Activated CD4-positive, alpha-beta memory T cell treated with anti-CD3 and anti-CD28 coated beads for 36 hours (primary cell): Measurements from ENCODE around the gene CACNA1B. TPM values are rescaled to one million over a fixed set of nuclear protein-coding genes. Genes with fewer than 3 reads are reported as not detected.

Experiments
- CTCF ChIA-PET: fragments of 350-600 bp; sonication (Branson Sonifier 250); formaldehyde crosslinking; loops from one replicate; lab custom pipeline; 2021; ENCODE audit warnings: antibody characterized with exemption, inconsistent platforms; lab: Charles Lee
- POLR2A ChIA-PET: fragments of 350-600 bp; sonication (Branson Sonifier 250); formaldehyde crosslinking; loops from one replicate; lab custom pipeline; 2021; ENCODE audit warnings: antibody characterized with exemption; lab: Charles Lee
- DNase-seq: peaks from one replicate; pipeline ENCODE4 v3.0.0-alpha.2; 2020
- H3K27ac Mint-ChIP-seq: one replicate; pipeline ENCODE4 v1.8.0; 2021; ENCODE audit warnings: mixed read lengths
- H3K27me3 Mint-ChIP-seq: one replicate; pipeline ENCODE4 v1.8.0; 2021; ENCODE audit warnings: mixed read lengths
- H3K36me3 Mint-ChIP-seq: one replicate; pipeline ENCODE4 v1.8.0; 2021; ENCODE audit warnings: mixed read lengths
- H3K4me1 Mint-ChIP-seq: one replicate; pipeline ENCODE4 v1.8.0; 2021; ENCODE audit warnings: low read depth, mixed read lengths
- H3K4me3 Mint-ChIP-seq: one replicate; pipeline ENCODE4 v1.8.0; 2021; ENCODE audit warnings: mild to moderate bottlenecking, mixed read lengths
- H3K9me3 Mint-ChIP-seq: one replicate; pipeline ENCODE4 v1.8.0; 2021; ENCODE audit warnings: mixed read lengths
- intact Hi-C: fragments of 100-400 bp; cut with micrococcal nuclease; formaldehyde crosslinking; loops from one replicate; pipeline ENCODE4 v1.15.1; 2023
- total RNA-seq, 2 experiments: library from RNA; stranded (reverse); gene quantifications; one replicate each; pipeline ENCODE4 v1.2.3, GENCODE V29; 2021

The CACNA1B gene
- total RNA-seq, 2 experiments from 2014 or later: 0.02 to 0.17 TPM

- no peaks in the 10 kb centered on the region for H3K9me3 Mint-ChIP-seq
- H3K36me3 Mint-ChIP-seq: no peaks in the 10 kb centered on the region
- H3K27ac Mint-ChIP-seq: no peak overlapping the region
- H3K4me3 Mint-ChIP-seq: no peak overlapping the region
- peak; percentile 5 for DNase-seq
- intact Hi-C loops: no loop called here
- peaks cover 10% of the 10 kb centered on the region for H3K27me3 Mint-ChIP-seq
- ChIA-PET CTCF (no interaction called here), POLR2A (no interaction called here)
- no peaks in the 10 kb centered on the region for H3K4me1 Mint-ChIP-seq
These were observed 174.2 kb downstream of the CACNA1B start for GRCh38 chr9:138051586-138052321.

- CTCF ChIA-PET: no interaction called here
- H3K9me3 Mint-ChIP-seq: no peaks in the 10 kb centered on the region
These were observed 174.7 kb downstream of the CACNA1B start for GRCh38 chr9:138052322-138052615.

GRCh38 chr9:138052635-138053320 is 175.2 kb downstream of the CACNA1B start:
- no peaks in the 10 kb centered on the region for H3K36me3 Mint-ChIP-seq
- DNase-seq: peak; percentile 3
- intact Hi-C loops: no loop called here

More at GRCh38 chr9:138052322-138052615, 174.7 kb downstream of the CACNA1B start:
- POLR2A ChIA-PET: no interaction called here
- Mint-ChIP-seq H3K36me3 (no peaks in the 10 kb centered on the region), H3K27ac (no peak overlapping the region), H3K4me3 (no peak overlapping the region), H3K4me1 (no peaks in the 10 kb centered on the region), H3K27me3 (peaks cover 10% of the 10 kb centered on the region)
- DNase-seq: no peak
- intact Hi-C loops: no loop called here

GRCh38 chr9:138053321-138053868 is 175.8 kb downstream of the CACNA1B start:
- peak; percentile 27 for DNase-seq
- intact Hi-C loops: no loop called here
- Mint-ChIP-seq H3K27ac (no peak overlapping the region), H3K4me3 (no peak overlapping the region), H3K36me3 (no peaks in the 10 kb centered on the region), H3K4me1 (no peaks in the 10 kb centered on the region), H3K27me3 (peaks cover 10% of the 10 kb centered on the region), H3K9me3 (no peaks in the 10 kb centered on the region)
- ChIA-PET POLR2A (no interaction called here), CTCF (no interaction called here)

More at GRCh38 chr9:138052635-138053320, 175.2 kb downstream of the CACNA1B start:
- Mint-ChIP-seq H3K27ac (no peak overlapping the region), H3K27me3 (peaks cover 10% of the 10 kb centered on the region), H3K4me3 (no peak overlapping the region), H3K4me1 (no peaks in the 10 kb centered on the region), H3K9me3 (no peaks in the 10 kb centered on the region)
- ChIA-PET CTCF (no interaction called here), POLR2A (no interaction called here)

- Mint-ChIP-seq H3K27ac (no peak overlapping the region), H3K27me3 (peaks cover 10% of the 10 kb centered on the region), H3K36me3 (no peaks in the 10 kb centered on the region), H3K4me1 (no peaks in the 10 kb centered on the region), H3K4me3 (no peak overlapping the region), H3K9me3 (no peaks in the 10 kb centered on the region)
- peak; percentile 6 for DNase-seq
- intact Hi-C loops: no loop called here
- ChIA-PET POLR2A (no interaction called here), CTCF (no interaction called here)
These were observed 176.6 kb downstream of the CACNA1B start for GRCh38 chr9:138053996-138054752.

- Mint-ChIP-seq H3K4me3 (no peak overlapping the region), H3K36me3 (no peaks in the 10 kb centered on the region), H3K27ac (no peak overlapping the region), H3K27me3 (peaks cover 10% of the 10 kb centered on the region), H3K9me3 (no peaks in the 10 kb centered on the region), H3K4me1 (no peaks in the 10 kb centered on the region)
- no peak for DNase-seq
- CTCF ChIA-PET: no interaction called here
- intact Hi-C loops: no loop called here
- POLR2A ChIA-PET: no interaction called here
These were observed 180.1 kb downstream of the CACNA1B start for GRCh38 chr9:138057726-138058125.

GRCh38 chr9:138058181-138058580 is 180.6 kb downstream of the CACNA1B start:
- H3K27ac Mint-ChIP-seq: no peak overlapping the region
- no peaks in the 10 kb centered on the region for H3K4me1 Mint-ChIP-seq
- H3K36me3 Mint-ChIP-seq: no peaks in the 10 kb centered on the region
- ChIA-PET CTCF (no interaction called here), POLR2A (no interaction called here)
- intact Hi-C loops: no loop called here
- H3K27me3 Mint-ChIP-seq: peaks cover 10% of the 10 kb centered on the region
- DNase-seq: no peak
- H3K4me3 Mint-ChIP-seq: no peak overlapping the region
- no peaks in the 10 kb centered on the region for H3K9me3 Mint-ChIP-seq

GRCh38 chr9:138059196-138059595 is 181.6 kb downstream of the CACNA1B start:
- Mint-ChIP-seq H3K4me3 (no peak overlapping the region), H3K36me3 (no peaks in the 10 kb centered on the region), H3K27ac (no peak overlapping the region), H3K9me3 (no peaks in the 10 kb centered on the region), H3K27me3 (peaks cover 6% of the 10 kb centered on the region), H3K4me1 (no peaks in the 10 kb centered on the region)
- intact Hi-C loops: no loop called here
- DNase-seq: no peak
- CTCF ChIA-PET: no interaction called here
- POLR2A ChIA-PET: no interaction called here

- ChIA-PET POLR2A (no interaction called here), CTCF (no interaction called here)
- no peaks in the 10 kb centered on the region for H3K4me1 Mint-ChIP-seq
- intact Hi-C loops: no loop called here
- H3K27me3 Mint-ChIP-seq: peaks cover 4% of the 10 kb centered on the region
- DNase-seq: no peak
- no peaks in the 10 kb centered on the region for H3K9me3 Mint-ChIP-seq
- no peak overlapping the region for H3K27ac Mint-ChIP-seq
- H3K4me3 Mint-ChIP-seq: no peak overlapping the region
- no peaks in the 10 kb centered on the region for H3K36me3 Mint-ChIP-seq
These were observed 182.8 kb downstream of the CACNA1B start for GRCh38 chr9:138060365-138060764.

- intact Hi-C loops: no loop called here
- Mint-ChIP-seq H3K4me3 (no peak overlapping the region), H3K27me3 (peaks cover 4% of the 10 kb centered on the region), H3K9me3 (no peaks in the 10 kb centered on the region), H3K27ac (no peak overlapping the region), H3K4me1 (no peaks in the 10 kb centered on the region), H3K36me3 (no peaks in the 10 kb centered on the region)
- ChIA-PET POLR2A (no interaction called here), CTCF (no interaction called here)
- no peak for DNase-seq
These were observed 183.3 kb downstream of the CACNA1B start for GRCh38 chr9:138060881-138061280.

- Mint-ChIP-seq H3K36me3 (no peaks in the 10 kb centered on the region), H3K27ac (no peak overlapping the region), H3K4me3 (no peak overlapping the region), H3K9me3 (no peaks in the 10 kb centered on the region), H3K27me3 (peaks cover 4% of the 10 kb centered on the region), H3K4me1 (no peaks in the 10 kb centered on the region)
- ChIA-PET POLR2A (no interaction called here), CTCF (no interaction called here)
- DNase-seq: no peak
- intact Hi-C loops: no loop called here
These were observed 184.0 kb downstream of the CACNA1B start for GRCh38 chr9:138061631-138062030.

- H3K36me3 Mint-ChIP-seq: no peaks in the 10 kb centered on the region
- intact Hi-C loops: no loop called here
These were observed 184.6 kb downstream of the CACNA1B start for GRCh38 chr9:138062196-138062595.

More at GRCh38 chr9:138062196-138062595, 184.6 kb downstream of the CACNA1B start:
- ChIA-PET CTCF (no interaction called here), POLR2A (no interaction called here)
- no peak overlapping the region for H3K27ac Mint-ChIP-seq
- no peaks in the 10 kb centered on the region for H3K9me3 Mint-ChIP-seq
- H3K4me3 Mint-ChIP-seq: no peak overlapping the region
- peaks cover 4% of the 10 kb centered on the region for H3K27me3 Mint-ChIP-seq
- no peak for DNase-seq
- H3K4me1 Mint-ChIP-seq: no peaks in the 10 kb centered on the region
